IMR-90 (cell line): ENCODE measurements around the gene PRCD. TPM values are rescaled to one million over a fixed set of nuclear protein-coding genes. Genes with fewer than 3 reads are reported as not detected.
A peak's percentile ranks its signal among the peaks of the same experiment; 100 is the strongest.

Source experiments
- ATAC-seq: fragments of 200-7000 bp; cut with Tn5 transposase; 2 replicates; pipeline ENCODE4 v1.9.1; 2020; ENCODE audit warnings: low read depth, mild to moderate bottlenecking, moderate library complexity
- BruUV-seq: library from RNA; stranded (reverse); fragments of 400-500 nt; replicated peaks from 2 replicates; lab custom pipeline; 2021; lab: Mats Ljungman, UMichigan
- CTCF ChIA-PET: fragments of 300-600 bp; formaldehyde crosslinking; extraction: SDS; loops from one replicate; lab custom pipeline; 2021; ENCODE audit warnings: antibody characterized with exemption; lab: Yijun Ruan, JAX
- POLR2A ChIA-PET: fragments of 300-600 bp; sonication (Branson Sonifier 250); formaldehyde crosslinking; loops from one replicate; lab custom pipeline; 2022; ENCODE audit warnings: antibody characterized with exemption; ENCODE audit not compliant: unreplicated experiment; lab: Charles Lee
- DNase-seq: peaks from one replicate; pipeline ENCODE4 v3.0.0; 2013
- H2AFZ ChIP-seq: replicated peaks from 2 replicates; pipeline ENCODE3; 2013; ENCODE audit warnings: low read length, mild to moderate bottlenecking; ENCODE audit not compliant: poor library complexity
- H2AK5ac ChIP-seq: 2 replicates; pipeline ENCODE4 v1.6.1; 2013; ENCODE audit warnings: low read depth, low read length, inconsistent platforms
- H2AK9ac ChIP-seq: replicated peaks from 2 replicates; pipeline ENCODE3; 2013; ENCODE audit warnings: mild to moderate bottlenecking, low read depth, low read length, moderate library complexity; ENCODE audit not compliant: poor library complexity
- H2BK120ac ChIP-seq: 2 replicates; pipeline ENCODE4 v1.6.1; 2013; ENCODE audit warnings: low read depth, low read length, inconsistent platforms
- H2BK15ac ChIP-seq: 3 replicates; pipeline ENCODE4 v1.6.1; 2013; ENCODE audit warnings: low read depth, low read length, inconsistent platforms
- H2BK20ac ChIP-seq: 2 replicates; pipeline ENCODE4 v1.6.1; 2013; ENCODE audit warnings: low read depth, mild to moderate bottlenecking, inconsistent platforms, low read length, moderate library complexity
- H2BK5ac ChIP-seq: 2 replicates; pipeline ENCODE4 v1.6.1; 2013; ENCODE audit warnings: mild to moderate bottlenecking, low read depth, low read length, inconsistent platforms; ENCODE audit not compliant: poor library complexity, severe bottlenecking
- H3K14ac ChIP-seq: replicated peaks from 2 replicates; pipeline ENCODE4 v1.6.1; 2013; ENCODE audit warnings: low read depth, low read length, inconsistent platforms
- H3K18ac ChIP-seq: 2 replicates; pipeline ENCODE4 v1.6.1; 2013; ENCODE audit warnings: low read depth, low read length, control low read depth
- H3K23ac ChIP-seq: 2 replicates; pipeline ENCODE4 v1.6.1; 2013; ENCODE audit warnings: low read depth, low read length, inconsistent platforms
- H3K27ac ChIP-seq: 2 replicates; pipeline ENCODE4 v1.5.1; 2013; ENCODE audit warnings: mild to moderate bottlenecking, control low read depth, low read length; ENCODE audit not compliant: insufficient read depth
- H3K27me3 ChIP-seq: 2 replicates; pipeline ENCODE4 v1.6.1; 2013; ENCODE audit warnings: low read length; ENCODE audit not compliant: control insufficient read depth, insufficient read depth
- H3K36me3 ChIP-seq: 2 replicates; pipeline ENCODE4 v1.6.1; 2013; ENCODE audit warnings: low read length, mixed read lengths; ENCODE audit not compliant: control insufficient read depth, insufficient read depth
- H3K4ac ChIP-seq: 2 replicates; pipeline ENCODE4 v1.6.1; 2013; ENCODE audit warnings: low read depth, low read length, inconsistent platforms
- H3K4me1 ChIP-seq: 2 replicates; pipeline ENCODE4 v1.6.1; 2013; ENCODE audit warnings: low read length, mixed read lengths; ENCODE audit not compliant: control insufficient read depth, insufficient read depth
- H3K4me2 ChIP-seq: 2 replicates; pipeline ENCODE4 v1.6.1; 2013; ENCODE audit warnings: low read depth, mild to moderate bottlenecking, control low read depth, low read length, moderate library complexity
- H3K4me3 ChIP-seq: 2 replicates; pipeline ENCODE4 v1.5.1; 2013; ENCODE audit warnings: low read depth, mild to moderate bottlenecking, control low read depth, low read length, moderate library complexity; ENCODE audit not compliant: insufficient read depth
- H3K56ac ChIP-seq: 2 replicates; pipeline ENCODE4 v1.6.1; 2013; ENCODE audit warnings: low read length, inconsistent platforms; ENCODE audit not compliant: insufficient read depth; ENCODE audit errors: extremely low read depth
- H3K79me1 ChIP-seq, 2 experiments: 2 replicates each; pipeline ENCODE4 v1.6.1; 2013; ENCODE audit warnings: low read length in 2 of 2, inconsistent platforms in 1 of 2, low read depth in 1 of 2
- H3K9ac ChIP-seq: 2 replicates; pipeline ENCODE4 v1.6.1; 2013; ENCODE audit warnings: low read depth, low read length, control low read depth
- H3K9me1 ChIP-seq: 2 replicates; pipeline ENCODE4 v1.6.1; 2013; ENCODE audit warnings: low read length, inconsistent platforms; ENCODE audit not compliant: insufficient read depth
- H3K9me3 ChIP-seq: 2 replicates; pipeline ENCODE4 v1.6.1; 2013; ENCODE audit warnings: low read length; ENCODE audit not compliant: control insufficient read depth, insufficient read depth
- H4K20me1 ChIP-seq: 2 replicates; pipeline ENCODE4 v1.6.1; 2013; ENCODE audit warnings: low read length, inconsistent platforms; ENCODE audit not compliant: insufficient read depth
- H4K5ac ChIP-seq: 2 replicates; pipeline ENCODE4 v1.6.1; 2013; ENCODE audit warnings: mild to moderate bottlenecking, low read depth, low read length, control low read depth
- H4K8ac ChIP-seq, 2 experiments: 2 replicates each; pipeline ENCODE4 v1.6.1; 2013; ENCODE audit warnings: low read depth in 2 of 2, low read length in 2 of 2, control low read depth in 1 of 2, inconsistent platforms in 1 of 2
- H4K91ac ChIP-seq: 2 replicates; pipeline ENCODE4 v1.6.1; 2013; ENCODE audit warnings: low read depth, low read length, inconsistent platforms; ENCODE audit not compliant: insufficient read depth
- CHD1 ChIP-seq: IDR thresholded peaks from 2 replicates; pipeline ENCODE4 v1.6.1; 2012; ENCODE audit warnings: low read depth, low read length, improper control_type of control experiment
- MAFK ChIP-seq: IDR thresholded peaks from 2 replicates; pipeline ENCODE4 v1.6.1; 2012; ENCODE audit warnings: low read depth, low read length, improper control_type of control experiment
- WGBS, 2 experiments: methylation state at CpG; one replicate each; pipeline versions ENCODE4 v1.1.5 to v1.1.7; 2013; ENCODE audit warnings: missing lambda C conversion rate in 2 of 2; ENCODE audit not compliant: insufficient read length in 1 of 2; ENCODE audit errors: extremely low coverage in 2 of 2; 5-methylcytosine and 5-hydroxymethylcytosine counted together
- dilution Hi-C: fragments of 300-500 bp; cut with HindIII; formaldehyde crosslinking; loops from one replicate; pipeline ENCODE4 v1.14.3; 2018; ENCODE audit warnings: low sequenced_read_pairs; ENCODE audit not compliant: unreplicated experiment
- in situ Hi-C: fragments of 300-500 bp; cut with MboI; formaldehyde crosslinking; loops from 3 replicates; pipeline ENCODE4 v1.14.3; 2019; ENCODE audit warnings: low sequenced_read_pairs, inconsistent platforms, mixed read lengths
- intact Hi-C: fragments of 100-400 bp; cut with micrococcal nuclease; formaldehyde crosslinking; loops from 2 replicates; pipeline ENCODE4 v1.10.0; 2022
- polyA plus RNA-seq, 3 experiments: library from polyadenylated mRNA; depleted of rRNA; stranded (reverse); fragments of >200 nt; gene quantifications; 2 replicates each; pipeline ENCODE4 v1.2.3, GENCODE V29; 2012; ENCODE audit warnings: low replicate concordance in 1 of 3
- total RNA-seq: library from RNA; depleted of rRNA; stranded (reverse); fragments of >200 nt; gene quantifications from 2 replicates; pipeline ENCODE4 v1.2.3, GENCODE V29; 2012

PRCD gene
- total and polyA plus RNA-seq, 2 of the 4 experiments (the other 2 are of a cell fraction) = 0.32 TPM; not detected in 1

- no TSS peak for BruUV-seq
- no peak for TF ChIP-seq CHD1
- TF ChIP-seq MAFK = no peak
- H4K91ac ChIP-seq = no peak overlapping the region
These were observed 13.5 kb downstream of the PRCD start for GRCh38 chr17:76553178-76553908.

More at GRCh38 chr17:76553178-76553908, 13.5 kb downstream of the PRCD start:
- Histone ChIP-seq H2AFZ (no peak overlapping the region), H3K4me2 (no peak overlapping the region), H3K9me1 (peaks cover 6% of the 10 kb centered on the region), H2BK15ac (no peak overlapping the region), H3K18ac (no peak overlapping the region), H2BK120ac (peak overlapping the region; percentile 24; the same call in 1 of the 2 replicates), H4K20me1 (peaks cover 1% of the 10 kb centered on the region; the same call in 1 of the 2 replicates), H4K8ac (no peak overlapping the region), H4K5ac (no peak overlapping the region), H2AK9ac (no peak overlapping the region), H3K4ac (no peak overlapping the region), H3K56ac (no peak overlapping the region), H3K27me3 (no peaks in the 10 kb centered on the region), H3K9ac (no peak overlapping the region), H2BK20ac (peak overlapping the region; percentile 29; the same call in 1 of the 2 replicates), H3K4me3 (no peak overlapping the region), H3K9me3 (no peaks in the 10 kb centered on the region), H3K36me3 (no peaks in the 10 kb centered on the region), H3K79me1 (peaks cover 6 to 27% of the 10 kb centered on the region in 2 experiments), H2AK5ac (no peak overlapping the region; the same call in 1 of the 2 replicates), H3K14ac (no peak overlapping the region), H3K27ac (no peak overlapping the region), H3K4me1 (peaks cover 8% of the 10 kb centered on the region), H2BK5ac (no peak overlapping the region), H3K23ac (no peak overlapping the region)
- WGBS, 2 experiments = 90% methylated on average over 2 of the region's 8 CpGs; no CpG with 5 or more reads in 1 of the 2 experiments
- DNase-seq (no peak), ATAC-seq (no peak)
- dilution Hi-C loops = no loop called here
- ChIA-PET CTCF (no interaction called here), POLR2A (no interaction called here)
- in situ Hi-C loops = no loop called here
- intact Hi-C loops = no loop called here
